ENCODE measurements around the gene FAXC.

GRCh38 chr6:99270826-99271225, 78.6 kb downstream of the FAXC start:
- TF ChIP-seq PKNOX1 (IDR thresholded peaks at IDR 0.05) = no peak
- no peak for TF ChIP-seq NFRKB (IDR thresholded peaks at IDR 0.05)
- TF ChIP-seq SUZ12 (IDR thresholded peaks at IDR 0.05) = no peak
- no peak for TF ChIP-seq BHLHE40 (IDR thresholded peaks at IDR 0.05; ENCODE audit: borderline replicate concordance)
- no peak for TF ChIP-seq SP1 (IDR thresholded peaks at IDR 0.05)
- TF ChIP-seq FOXA1 (IDR thresholded peaks at IDR 0.05) = no peak
- no peak for TF ChIP-seq ELF4 (IDR thresholded peaks at IDR 0.05)
- no peak for TF ChIP-seq FOXK2 (IDR thresholded peaks at IDR 0.05)
- TF ChIP-seq TARDBP (IDR thresholded peaks at IDR 0.05) = no peak
- no peak for TF ChIP-seq FOXM1 (IDR thresholded peaks at IDR 0.05; ENCODE audit: borderline replicate concordance)
- no peak for TF ChIP-seq CTBP1 (IDR thresholded peaks at IDR 0.05; ENCODE audit: borderline replicate concordance)
